ENCODE results near the gene NBL1.
"Not testable (repeated sequence)": the region's sequence is repeated elsewhere in the genome, so short reads cannot be mapped to it uniquely, and the experiment has no call there.

GRCh38 chr1:19635064-19635463 is 9.0 kb upstream of the NBL1 start:
- not testable (repeated sequence) for TF ChIP-seq CTCF, EZH2 (IDR thresholded peaks at IDR 0.05)
